A673 (cell line): ENCODE results near the gene CLEC16A. TPM values are rescaled to one million over a fixed set of nuclear protein-coding genes. Genes with fewer than 3 reads are reported as not detected.

ENCODE experiments used
- BruUV-seq: library from RNA; stranded (reverse); fragments of 400-500 nt; replicated peaks from 2 replicates; lab custom pipeline; 2021; lab: Mats Ljungman, UMichigan
- CTCF ChIA-PET: fragments of 300-600 bp; sonication (Branson Sonifier 250); formaldehyde crosslinking; loops from one replicate; lab custom pipeline; 2022; ENCODE audit warnings: antibody characterized with exemption; lab: Charles Lee
- POLR2A ChIA-PET: fragments of 300-600 bp; sonication (Branson Sonifier 250); formaldehyde crosslinking; loops from one replicate; lab custom pipeline; 2022; ENCODE audit warnings: antibody characterized with exemption; ENCODE audit not compliant: low non-redundant PET; lab: Charles Lee
- DNase-seq: peaks from one replicate; pipeline ENCODE4 v3.0.0-alpha.2; 2015; ENCODE audit warnings: low spot score
- H3K27ac ChIP-seq: fragments of 200-600 bp; sonication (generic); 2 replicates; pipeline ENCODE4 v1.5.1; 2016; ENCODE audit warnings: mixed run types, low read depth, mild to moderate bottlenecking, mixed read lengths, antibody characterized with exemption, low read length; ENCODE audit not compliant: poor library complexity, severe bottlenecking
- H3K27me3 ChIP-seq: fragments of 200-600 bp; sonication (generic); replicated peaks from 2 replicates; pipeline ENCODE4 v1.6.1; 2017; ENCODE audit warnings: mixed run types, low read depth, mild to moderate bottlenecking, mixed read lengths, antibody characterized with exemption, low read length; ENCODE audit not compliant: insufficient read depth, poor library complexity
- H3K36me3 ChIP-seq: fragments of 200-600 bp; sonication (generic); 2 replicates; pipeline ENCODE4 v1.6.1; 2016; ENCODE audit warnings: mixed run types, mild to moderate bottlenecking, mixed read lengths, antibody characterized with exemption, low read length; ENCODE audit not compliant: insufficient read depth, poor library complexity, severe bottlenecking
- H3K4me1 ChIP-seq: fragments of 200-600 bp; sonication (generic); 2 replicates; pipeline ENCODE4 v1.6.1; 2017; ENCODE audit warnings: mixed run types, mild to moderate bottlenecking, mixed read lengths, antibody characterized with exemption, low read length; ENCODE audit not compliant: insufficient read depth, poor library complexity, severe bottlenecking
- H3K4me3 ChIP-seq: fragments of 200-600 bp; sonication (generic); 2 replicates; pipeline ENCODE4 v1.5.1; 2016; ENCODE audit warnings: low read depth, mixed run types, mild to moderate bottlenecking, mixed read lengths, low read length; ENCODE audit not compliant: poor library complexity, severe bottlenecking
- H3K9me3 ChIP-seq: fragments of 200-600 bp; sonication (generic); 2 replicates; pipeline ENCODE4 v1.6.1; 2016; ENCODE audit warnings: mixed run types, low read depth, mild to moderate bottlenecking, mixed read lengths, antibody characterized with exemption, low read length; ENCODE audit not compliant: poor library complexity, severe bottlenecking
- EZH2 ChIP-seq: fragments of 200-600 bp; sonication (generic); IDR thresholded peaks from 2 replicates; pipeline ENCODE4 v1.6.1; 2017; ENCODE audit warnings: borderline replicate concordance, low read depth, mild to moderate bottlenecking, mixed read lengths, antibody characterized with exemption, low read length; ENCODE audit not compliant: poor library complexity, severe bottlenecking
- intact Hi-C: fragments of 100-400 bp; cut with micrococcal nuclease; formaldehyde crosslinking; loops from one replicate; pipeline ENCODE4 v1.10.0; 2022; ENCODE audit not compliant: unreplicated experiment
- total RNA-seq: library from RNA; stranded (reverse); gene quantifications from 2 replicates; pipeline ENCODE4 v1.2.3, GENCODE V29; 2021
- TF ChIP-seq, protein P1 (sequence below): fragments of 300-800, 200-600 bp; sonication (generic); conservative IDR thresholded peaks from 2 replicates; pipeline ENCODE4 v1.5.1; 2017; ENCODE audit warnings: low read depth, mild to moderate bottlenecking, antibody characterized with exemption, low read length, moderate library complexity, mixed read lengths

CLEC16A gene
- total RNA-seq, 1 experiment from 2014 or later = 23.4 TPM

DNA sequence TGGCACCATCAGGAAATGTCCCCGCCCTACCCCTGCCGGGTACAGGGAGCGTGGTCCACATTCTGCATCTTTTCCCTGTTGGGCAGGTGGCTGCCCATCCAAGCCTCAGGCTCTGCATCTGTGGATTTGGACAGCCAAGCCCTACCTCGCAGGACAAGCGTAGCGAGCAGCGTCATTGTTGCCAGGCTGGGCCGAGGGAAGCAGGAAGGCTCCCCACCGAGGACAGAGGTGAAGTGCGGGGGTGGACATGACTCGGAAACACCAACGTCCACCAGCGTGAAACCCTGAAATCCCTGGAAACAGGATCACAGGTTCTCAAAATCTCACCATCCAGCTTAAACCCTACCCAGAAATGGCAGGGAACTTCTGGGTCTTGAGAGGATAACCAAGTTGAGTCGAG, 238.0 kb downstream of the CLEC16A start:
- ChIA-PET CTCF (no interaction called here), POLR2A (no interaction called here)
- Histone ChIP-seq H3K27me3 (no peaks in the 10 kb centered on the region), H3K27ac (no peak overlapping the region), H3K4me3 (no peak overlapping the region), H3K9me3 (no peaks in the 10 kb centered on the region), H3K4me1 (no peaks in the 10 kb centered on the region), H3K36me3 (no peaks in the 10 kb centered on the region)
- TF ChIP-seq, protein P1, sequence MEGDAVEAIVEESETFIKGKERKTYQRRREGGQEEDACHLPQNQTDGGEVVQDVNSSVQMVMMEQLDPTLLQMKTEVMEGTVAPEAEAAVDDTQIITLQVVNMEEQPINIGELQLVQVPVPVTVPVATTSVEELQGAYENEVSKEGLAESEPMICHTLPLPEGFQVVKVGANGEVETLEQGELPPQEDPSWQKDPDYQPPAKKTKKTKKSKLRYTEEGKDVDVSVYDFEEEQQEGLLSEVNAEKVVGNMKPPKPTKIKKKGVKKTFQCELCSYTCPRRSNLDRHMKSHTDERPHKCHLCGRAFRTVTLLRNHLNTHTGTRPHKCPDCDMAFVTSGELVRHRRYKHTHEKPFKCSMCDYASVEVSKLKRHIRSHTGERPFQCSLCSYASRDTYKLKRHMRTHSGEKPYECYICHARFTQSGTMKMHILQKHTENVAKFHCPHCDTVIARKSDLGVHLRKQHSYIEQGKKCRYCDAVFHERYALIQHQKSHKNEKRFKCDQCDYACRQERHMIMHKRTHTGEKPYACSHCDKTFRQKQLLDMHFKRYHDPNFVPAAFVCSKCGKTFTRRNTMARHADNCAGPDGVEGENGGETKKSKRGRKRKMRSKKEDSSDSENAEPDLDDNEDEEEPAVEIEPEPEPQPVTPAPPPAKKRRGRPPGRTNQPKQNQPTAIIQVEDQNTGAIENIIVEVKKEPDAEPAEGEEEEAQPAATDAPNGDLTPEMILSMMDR = no peak
- TF ChIP-seq EZH2 = no peak
- BruUV-seq = no TSS peak
- DNase-seq = no peak
- intact Hi-C loops = no loop called here

DNA sequence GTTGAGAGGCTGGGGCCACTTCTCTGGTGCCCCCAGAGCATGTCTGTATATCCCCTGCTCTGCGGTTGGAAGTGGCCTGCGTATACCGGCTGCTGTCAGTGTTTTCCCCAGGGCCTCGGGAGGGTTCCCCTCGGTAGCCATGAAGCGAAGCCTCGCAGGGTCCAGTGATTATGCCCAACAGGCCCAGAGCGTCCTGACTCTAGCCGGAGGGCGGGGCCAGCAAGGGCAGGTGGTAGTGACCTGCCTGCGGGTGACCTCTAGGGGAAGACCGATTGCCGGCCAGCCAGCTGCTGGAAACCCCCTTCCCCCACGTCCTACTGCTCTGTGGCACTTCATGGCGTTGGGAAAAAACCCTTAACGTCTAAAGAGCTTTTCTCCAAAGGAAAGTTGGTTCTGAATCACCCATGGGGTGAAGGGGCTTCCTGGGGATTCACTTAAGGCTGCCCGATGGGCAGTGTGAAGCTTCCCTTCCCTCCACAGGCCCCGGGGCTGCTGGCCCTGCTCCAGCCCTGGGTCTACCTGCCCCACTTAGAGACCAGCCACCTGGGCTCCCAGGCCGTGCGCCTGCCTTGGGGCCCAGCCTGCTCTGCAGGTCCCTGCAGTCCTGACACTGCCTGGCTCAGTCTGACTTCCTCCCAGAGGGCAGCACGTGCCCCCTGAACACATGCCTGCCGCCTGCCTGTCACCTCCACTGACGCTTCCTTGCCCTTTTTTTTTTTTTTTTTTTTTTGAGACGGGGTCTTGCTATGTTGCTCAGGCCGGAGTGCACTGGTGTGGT, 238.9 kb downstream of the CLEC16A start:
- H3K4me1 ChIP-seq = no peaks in the 10 kb centered on the region
- H3K27me3 ChIP-seq = no peaks in the 10 kb centered on the region
- no peak overlapping the region for H3K27ac ChIP-seq
- ChIA-PET POLR2A (no interaction called here), CTCF (no interaction called here)
- BruUV-seq = no TSS peak
- no peaks in the 10 kb centered on the region for H3K36me3 ChIP-seq
- no peak overlapping the region for H3K4me3 ChIP-seq
- H3K9me3 ChIP-seq = no peaks in the 10 kb centered on the region
- TF ChIP-seq EZH2 = no peak
- TF ChIP-seq, protein P1 = no peak
- DNase-seq = no peak
- intact Hi-C loops = no loop called here

DNA sequence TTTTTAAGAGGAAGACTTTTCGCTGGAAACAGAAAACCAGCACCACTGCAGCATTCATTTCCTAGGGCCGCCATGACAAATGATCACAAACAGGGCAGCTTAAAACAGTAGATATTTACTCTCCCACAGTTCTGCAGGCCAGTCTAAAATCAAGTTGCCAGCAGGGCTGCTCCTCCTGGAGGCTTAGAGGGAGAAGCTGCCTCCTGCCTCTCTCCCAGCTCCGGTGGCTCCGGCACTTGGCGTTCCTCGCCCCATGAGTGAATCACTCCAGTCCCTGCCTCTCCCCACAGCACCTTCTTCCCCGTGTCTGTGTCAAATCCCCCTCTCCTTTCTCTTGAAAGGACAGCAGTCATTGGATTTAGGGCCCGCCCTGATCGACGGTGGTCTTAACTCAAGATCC, 239.6 kb downstream of the CLEC16A start:
- intact Hi-C loops = no loop called here

More for the DNA sequence above, 239.6 kb downstream of the CLEC16A start:
- BruUV-seq = no TSS peak
- Histone ChIP-seq H3K27me3 (no peaks in the 10 kb centered on the region), H3K9me3 (no peaks in the 10 kb centered on the region), H3K27ac (no peak overlapping the region), H3K4me1 (no peaks in the 10 kb centered on the region), H3K36me3 (no peaks in the 10 kb centered on the region), H3K4me3 (no peak overlapping the region)
- TF ChIP-seq, protein P1 = no peak
- TF ChIP-seq EZH2 = no peak
- POLR2A ChIA-PET = no interaction called here
- CTCF ChIA-PET = no interaction called here
- DNase-seq = no peak
